ENCODE measurements around the gene EML6. TPM values are rescaled to one million over a fixed set of nuclear protein-coding genes. Genes with fewer than 3 reads are reported as not detected.

The EML6 gene
- polyA plus RNA-seq, result 6.0 TPM
- long read RNA-seq, donor 1, result 0 reads
- long read RNA-seq, donor 2, result 0 reads
- long read RNA-seq, donor 3, result 0 reads
- long read RNA-seq, donor 4, result 0 reads
- long read RNA-seq, donor 5, result 0 reads
- long read RNA-seq, donor 6, partial matches to known transcripts, result 194 of 333 reads
- long read RNA-seq, donor 6, other reads (novel, unspliced or antisense), result 139 of 333 reads
- long read RNA-seq, donor 7, result 0 reads
- long read RNA-seq, donor 8, partial matches to known transcripts, result 218 of 471 reads
- long read RNA-seq, donor 8, other reads (novel, unspliced or antisense), result 253 of 471 reads
- long read RNA-seq, donor 9, result 0 reads
- long read RNA-seq, donor 10, partial matches to known transcripts, result 261 of 331 reads
- long read RNA-seq, donor 10, other reads (novel, unspliced or antisense), result 70 of 331 reads
- long read RNA-seq, donor 11, result 0 reads

GRCh38 chr2:54723131-54723995 lies at the start of gene EML6:
Gene EML6 (plus strand): TSS chr2:54723662. CDS start chr2:54725062, 1,400 bp downstream.
- H3K27ac ChIP-seq (ENCODE audit: low read length), result peak within 1 kb of the TSS; percentile 54
- H3K9me3 ChIP-seq (ENCODE audit: control insufficient read depth, low read depth, low read length), result no peaks in the 10 kb centered on the region
- H3K36me3 ChIP-seq (ENCODE audit: control insufficient read depth, insufficient read depth, low read length), result no peaks in the 10 kb centered on the region
- peaks cover 24% of the 10 kb centered on the region for H3K27me3 ChIP-seq (ENCODE audit: control insufficient read depth, insufficient read depth, low read length)
- peaks cover 14% of the 10 kb centered on the region for H3K4me1 ChIP-seq (ENCODE audit: control insufficient read depth, insufficient read depth, low read length)
- H3K4me3 ChIP-seq (ENCODE audit: low read length), result peak within 1 kb of the TSS; percentile 54
- DNase-seq, result peak; percentile 99 to 100
- WGBS (ENCODE audit: insufficient coverage, low lambda C conversion rate), result no CpG with 5 or more reads among the region's 90 CpGs

GRCh38 chr2:54675281-54675680 lies 48.2 kb upstream of the EML6 start:
- Histone ChIP-seq H3K4me1 (ENCODE audit: control insufficient read depth, insufficient read depth, low read length) (peaks cover 3% of the 10 kb centered on the region), H3K36me3 (ENCODE audit: control insufficient read depth, insufficient read depth, low read length) (peaks cover 11% of the 10 kb centered on the region), H3K27ac (ENCODE audit: low read length) (no peak overlapping the region), H3K9me3 (ENCODE audit: control insufficient read depth, low read depth, low read length) (no peaks in the 10 kb centered on the region), H3K27me3 (ENCODE audit: control insufficient read depth, insufficient read depth, low read length) (peaks cover 6% of the 10 kb centered on the region), H3K4me3 (ENCODE audit: low read length) (no peak overlapping the region)
- no CpG with 5 or more reads among the region's 8 CpGs for WGBS (ENCODE audit: insufficient coverage, low lambda C conversion rate)
- no peak for DNase-seq

GRCh38 chr2:54675738-54676137 lies 47.7 kb upstream of the EML6 start:
- Histone ChIP-seq H3K9me3 (ENCODE audit: control insufficient read depth, low read depth, low read length) (no peaks in the 10 kb centered on the region), H3K4me1 (ENCODE audit: control insufficient read depth, insufficient read depth, low read length) (peaks cover 4% of the 10 kb centered on the region), H3K36me3 (ENCODE audit: control insufficient read depth, insufficient read depth, low read length) (peaks cover 6% of the 10 kb centered on the region), H3K27ac (ENCODE audit: low read length) (no peak overlapping the region), H3K27me3 (ENCODE audit: control insufficient read depth, insufficient read depth, low read length) (peaks cover 6% of the 10 kb centered on the region), H3K4me3 (ENCODE audit: low read length) (no peak overlapping the region)
- WGBS (ENCODE audit: insufficient coverage, low lambda C conversion rate), result no CpG with 5 or more reads among the region's 11 CpGs
- no peak for DNase-seq

GRCh38 chr2:54676656-54677055 lies 46.8 kb upstream of the EML6 start:
- Histone ChIP-seq H3K27ac (ENCODE audit: low read length) (no peak overlapping the region), H3K27me3 (ENCODE audit: control insufficient read depth, insufficient read depth, low read length) (peaks cover 6% of the 10 kb centered on the region), H3K4me3 (ENCODE audit: low read length) (no peak overlapping the region), H3K36me3 (ENCODE audit: control insufficient read depth, insufficient read depth, low read length) (no peaks in the 10 kb centered on the region), H3K9me3 (ENCODE audit: control insufficient read depth, low read depth, low read length) (no peaks in the 10 kb centered on the region), H3K4me1 (ENCODE audit: control insufficient read depth, insufficient read depth, low read length) (peaks cover 6% of the 10 kb centered on the region)
- no CpG with 5 or more reads among the region's 2 CpGs for WGBS (ENCODE audit: insufficient coverage, low lambda C conversion rate)
- no peak for DNase-seq

GRCh38 chr2:54677476-54678265 lies 45.8 kb upstream of the EML6 start:
- Histone ChIP-seq H3K36me3 (ENCODE audit: control insufficient read depth, insufficient read depth, low read length) (no peaks in the 10 kb centered on the region), H3K4me1 (ENCODE audit: control insufficient read depth, insufficient read depth, low read length) (peaks cover 6% of the 10 kb centered on the region), H3K4me3 (ENCODE audit: low read length) (no peak overlapping the region), H3K27ac (ENCODE audit: low read length) (no peak overlapping the region), H3K27me3 (ENCODE audit: control insufficient read depth, insufficient read depth, low read length) (peaks cover 6% of the 10 kb centered on the region), H3K9me3 (ENCODE audit: control insufficient read depth, low read depth, low read length) (no peaks in the 10 kb centered on the region)
- no CpG with 5 or more reads among the region's 6 CpGs for WGBS (ENCODE audit: insufficient coverage, low lambda C conversion rate)
- DNase-seq, result no peak

GRCh38 chr2:54678719-54679118 lies 44.7 kb upstream of the EML6 start:
- Histone ChIP-seq H3K27me3 (ENCODE audit: control insufficient read depth, insufficient read depth, low read length) (peaks cover 6% of the 10 kb centered on the region), H3K4me1 (ENCODE audit: control insufficient read depth, insufficient read depth, low read length) (peaks cover 8% of the 10 kb centered on the region), H3K36me3 (ENCODE audit: control insufficient read depth, insufficient read depth, low read length) (no peaks in the 10 kb centered on the region), H3K27ac (ENCODE audit: low read length) (no peak overlapping the region), H3K4me3 (ENCODE audit: low read length) (no peak overlapping the region), H3K9me3 (ENCODE audit: control insufficient read depth, low read depth, low read length) (no peaks in the 10 kb centered on the region)
- no CpG with 5 or more reads among the region's 3 CpGs for WGBS (ENCODE audit: insufficient coverage, low lambda C conversion rate)
- DNase-seq, result no peak

- WGBS (ENCODE audit: insufficient coverage, low lambda C conversion rate), result no CpG with 5 or more reads among the region's 6 CpGs
- Histone ChIP-seq H3K4me3 (ENCODE audit: low read length) (no peak overlapping the region), H3K4me1 (ENCODE audit: control insufficient read depth, insufficient read depth, low read length) (peaks cover 8% of the 10 kb centered on the region), H3K9me3 (ENCODE audit: control insufficient read depth, low read depth, low read length) (no peaks in the 10 kb centered on the region), H3K36me3 (ENCODE audit: control insufficient read depth, insufficient read depth, low read length) (no peaks in the 10 kb centered on the region), H3K27me3 (ENCODE audit: control insufficient read depth, insufficient read depth, low read length) (peaks cover 4% of the 10 kb centered on the region), H3K27ac (ENCODE audit: low read length) (no peak overlapping the region)
- peak; percentile 30 to 61 for DNase-seq
These were observed 42.9 kb upstream of the EML6 start for GRCh38 chr2:54680397-54681041.

GRCh38 chr2:54681416-54681815 lies 42.0 kb upstream of the EML6 start:
- no peak overlapping the region for H3K27ac ChIP-seq (ENCODE audit: low read length)
- no peak overlapping the region for H3K4me3 ChIP-seq (ENCODE audit: low read length)
- 89% methylated on average over 4 of the region's 6 CpGs for WGBS (ENCODE audit: insufficient coverage, low lambda C conversion rate)
- no peaks in the 10 kb centered on the region for H3K36me3 ChIP-seq (ENCODE audit: control insufficient read depth, insufficient read depth, low read length)
- H3K9me3 ChIP-seq (ENCODE audit: control insufficient read depth, low read depth, low read length), result no peaks in the 10 kb centered on the region
- DNase-seq, result no peak
- H3K4me1 ChIP-seq (ENCODE audit: control insufficient read depth, insufficient read depth, low read length), result peaks cover 8% of the 10 kb centered on the region
- H3K27me3 ChIP-seq (ENCODE audit: control insufficient read depth, insufficient read depth, low read length), result no peaks in the 10 kb centered on the region

GRCh38 chr2:54683596-54683995 lies 39.9 kb upstream of the EML6 start:
- no peak overlapping the region for H3K27ac ChIP-seq (ENCODE audit: low read length)
- no peak overlapping the region for H3K4me3 ChIP-seq (ENCODE audit: low read length)
- H3K27me3 ChIP-seq (ENCODE audit: control insufficient read depth, insufficient read depth, low read length), result no peaks in the 10 kb centered on the region
- no peaks in the 10 kb centered on the region for H3K9me3 ChIP-seq (ENCODE audit: control insufficient read depth, low read depth, low read length)
- H3K4me1 ChIP-seq (ENCODE audit: control insufficient read depth, insufficient read depth, low read length), result peaks cover 8% of the 10 kb centered on the region
- no peak for DNase-seq
- no peaks in the 10 kb centered on the region for H3K36me3 ChIP-seq (ENCODE audit: control insufficient read depth, insufficient read depth, low read length)
- 67% methylated on average over 1 of the region's 2 CpGs for WGBS (ENCODE audit: insufficient coverage, low lambda C conversion rate)

Measured in large intestine (tissue), 12 donors.